ENCODE measurements around the gene FBRS.

- TF ChIP-seq POLR2A (IDR thresholded peaks at IDR 0.05) (no peak), CTCF (IDR thresholded peaks at IDR 0.05) (no peak)
Measured at GRCh38 chr16:30654856-30655255, 3.4 kb upstream of the FBRS start.
